ENCODE results near the gene STAM. TPM values are rescaled to one million over a fixed set of nuclear protein-coding genes. Genes with fewer than 3 reads are reported as not detected.
A peak's percentile ranks its signal among the peaks of the same experiment; 100 is the strongest.

Gene STAM
- total RNA-seq, 1 donor from 2014 or later, result 26.6 TPM

GRCh38 chr10:17650416-17650815 is 6.5 kb downstream of the STAM start:
- peaks cover 7% of the 10 kb centered on the region for H3K9me3 Mint-ChIP-seq (ENCODE audit: unreplicated experiment)
- H3K36me3 Mint-ChIP-seq (ENCODE audit: unreplicated experiment), result peaks cover 10% of the 10 kb centered on the region
- no peak for DNase-seq (ENCODE audit: extremely low spot score, unreplicated experiment)
- H3K4me3 Mint-ChIP-seq (ENCODE audit: unreplicated experiment), result peak overlapping the region; percentile 18
- peaks cover 66% of the 10 kb centered on the region for H3K4me1 Mint-ChIP-seq (ENCODE audit: unreplicated experiment)
- H3K27ac Mint-ChIP-seq (ENCODE audit: unreplicated experiment), result peak overlapping the region; percentile 92
- no peak for TF ChIP-seq CTCF (IDR thresholded peaks at IDR 0.05)
- no peaks in the 10 kb centered on the region for H3K27me3 Mint-ChIP-seq (ENCODE audit: unreplicated experiment)

- H3K27me3 Mint-ChIP-seq (ENCODE audit: unreplicated experiment), result no peaks in the 10 kb centered on the region
- peaks cover 61% of the 10 kb centered on the region for H3K4me1 Mint-ChIP-seq (ENCODE audit: unreplicated experiment)
- peaks cover 14% of the 10 kb centered on the region for H3K9me3 Mint-ChIP-seq (ENCODE audit: unreplicated experiment)
- H3K4me3 Mint-ChIP-seq (ENCODE audit: unreplicated experiment), result peak overlapping the region; percentile 20
- no peak for DNase-seq (ENCODE audit: extremely low spot score, unreplicated experiment)
- TF ChIP-seq CTCF (IDR thresholded peaks at IDR 0.05), result no peak
- H3K36me3 Mint-ChIP-seq (ENCODE audit: unreplicated experiment), result peaks cover 15% of the 10 kb centered on the region
- H3K27ac Mint-ChIP-seq (ENCODE audit: unreplicated experiment), result peak overlapping the region; percentile 75
These were observed 7.9 kb downstream of the STAM start for GRCh38 chr10:17651896-17652295.

DNA sequence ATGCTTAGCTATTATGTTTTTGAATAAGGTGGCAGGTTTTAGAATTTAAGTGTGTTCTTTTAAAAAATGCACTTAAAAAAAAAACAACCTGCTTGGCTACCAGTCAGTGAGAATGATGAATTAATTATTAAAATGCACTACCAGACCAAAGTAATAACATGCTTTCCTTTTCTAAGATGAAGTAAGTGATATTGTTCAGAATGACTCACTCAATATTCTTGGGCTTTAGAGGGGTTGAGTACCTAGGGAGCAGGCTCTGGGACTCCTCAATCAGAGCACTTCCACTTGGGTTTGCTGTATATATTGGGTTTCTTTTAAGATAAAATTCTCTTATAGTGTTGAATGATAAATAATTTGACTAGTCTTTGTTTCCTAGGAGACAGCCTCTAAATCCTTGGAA is 8.6 kb downstream of the STAM start:
- Mint-ChIP-seq H3K4me3 (ENCODE audit: unreplicated experiment) (no peak overlapping the region), H3K27ac (ENCODE audit: unreplicated experiment) (peak overlapping the region; percentile 75), H3K27me3 (ENCODE audit: unreplicated experiment) (no peaks in the 10 kb centered on the region), H3K36me3 (ENCODE audit: unreplicated experiment) (peaks cover 22% of the 10 kb centered on the region), H3K9me3 (ENCODE audit: unreplicated experiment) (peaks cover 19% of the 10 kb centered on the region), H3K4me1 (ENCODE audit: unreplicated experiment) (peaks cover 58% of the 10 kb centered on the region)
- DNase-seq (ENCODE audit: extremely low spot score, unreplicated experiment), result no peak
- no peak for TF ChIP-seq CTCF (IDR thresholded peaks at IDR 0.05)

DNA sequence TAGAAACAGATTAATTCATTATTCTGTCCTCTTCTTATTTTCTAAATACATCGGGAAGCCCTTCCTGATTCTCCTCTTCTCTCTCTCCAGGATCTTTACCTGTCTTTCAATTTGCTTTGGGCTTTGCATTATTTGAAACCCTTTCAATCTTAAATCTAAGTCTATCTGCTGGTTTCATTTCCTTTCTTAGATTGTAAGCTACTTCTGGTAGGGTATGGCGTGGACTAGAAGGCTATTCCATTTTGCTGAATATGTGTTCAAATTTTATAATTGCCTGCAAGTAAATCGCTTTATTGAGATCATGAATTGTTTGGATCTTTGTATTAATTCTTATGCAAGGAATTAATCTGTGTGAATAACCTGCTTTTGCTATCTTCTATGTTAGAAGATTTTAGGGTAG is 11.1 kb downstream of the STAM start:
- Mint-ChIP-seq H3K4me1 (ENCODE audit: unreplicated experiment) (peaks cover 44% of the 10 kb centered on the region), H3K4me3 (ENCODE audit: unreplicated experiment) (no peak overlapping the region), H3K9me3 (ENCODE audit: unreplicated experiment) (peaks cover 30% of the 10 kb centered on the region), H3K27ac (ENCODE audit: unreplicated experiment) (no peak overlapping the region), H3K27me3 (ENCODE audit: unreplicated experiment) (no peaks in the 10 kb centered on the region), H3K36me3 (ENCODE audit: unreplicated experiment) (peaks cover 21% of the 10 kb centered on the region)
- no peak for DNase-seq (ENCODE audit: extremely low spot score, unreplicated experiment)
- TF ChIP-seq CTCF (IDR thresholded peaks at IDR 0.05), result no peak

GRCh38 chr10:17655567-17656146 is 11.7 kb downstream of the STAM start:
- no peak for TF ChIP-seq CTCF (IDR thresholded peaks at IDR 0.05)
- no peak for DNase-seq (ENCODE audit: extremely low spot score, unreplicated experiment)
- Mint-ChIP-seq H3K4me3 (ENCODE audit: unreplicated experiment) (no peak overlapping the region), H3K9me3 (ENCODE audit: unreplicated experiment) (peaks cover 30% of the 10 kb centered on the region), H3K27ac (ENCODE audit: unreplicated experiment) (no peak overlapping the region), H3K36me3 (ENCODE audit: unreplicated experiment) (peaks cover 21% of the 10 kb centered on the region), H3K4me1 (ENCODE audit: unreplicated experiment) (peaks cover 38% of the 10 kb centered on the region), H3K27me3 (ENCODE audit: unreplicated experiment) (no peaks in the 10 kb centered on the region)
